HepG2 (cell line): ENCODE results near the gene LLGL1. TPM values are rescaled to one million over a fixed set of nuclear protein-coding genes. Genes with fewer than 3 reads are reported as not detected.
A peak's percentile ranks its signal among the peaks of the same experiment; 100 is the strongest.

Source experiments
- BORCS8-MEF2B ChIP-seq: sonication (generic); formaldehyde crosslinking; IDR thresholded peaks from 2 replicates; pipeline ENCODE4 v1.8.0; 2022; ENCODE audit warnings: mild to moderate bottlenecking, missing genetic modification reagents
- DNMT1 ChIP-seq: sonication (generic); formaldehyde crosslinking; IDR thresholded peaks from 2 replicates; pipeline ENCODE4 v1.5.1; 2020; ENCODE audit warnings: mild to moderate bottlenecking, missing genetic modification reagents
- IKZF1 ChIP-seq: fragments of 450-650 bp; IDR thresholded peaks from 2 replicates; pipeline ENCODE4 v1.7.1; 2016
- LCORL ChIP-seq, 2 experiments: fragments of 450-650 bp in 1 of 2; sonication (generic) in 1 of 2; formaldehyde crosslinking in 1 of 2; IDR thresholded peaks; 2 replicates each; pipeline versions ENCODE4 v1.5.0 to v1.6.1; 2017 to 2020; ENCODE audit warnings: antibody characterized with exemption in 1 of 2, missing genetic modification reagents in 1 of 2
- TAF1 ChIP-seq: sonication (generic); formaldehyde crosslinking; IDR thresholded peaks from 2 replicates; pipeline ENCODE4 v1.4.0; 2020; ENCODE audit warnings: missing genetic modification reagents
- TAF15 ChIP-seq: fragments of 200-400 bp; formaldehyde crosslinking; IDR thresholded peaks from one replicate; pipeline ENCODE4 v1.6.1; 2018; ENCODE audit warnings: mild to moderate bottlenecking, low read depth, low read length; ENCODE audit not compliant: poor library complexity, severe bottlenecking
- U2AF2 ChIP-seq: fragments of 200-400 bp; formaldehyde crosslinking; IDR thresholded peaks from 2 replicates; pipeline ENCODE4 v1.6.1; 2017; ENCODE audit warnings: low read depth, mild to moderate bottlenecking, low read length
- ZNF841 ChIP-seq: sonication (generic); formaldehyde crosslinking; IDR thresholded peaks from 2 replicates; pipeline ENCODE4 v1.8.1; 2023; ENCODE audit warnings: missing genetic modification reagents, borderline replicate concordance
- polyA plus RNA-seq, 8 experiments: library from polyadenylated mRNA; depleted of rRNA in 3 of 8; stranded (reverse) in 7 of 8; unstranded in 1 of 8; fragments of >200 nt; fragmentation: Illumina TruSeq in 4 of 8; extraction: Trizol in 4 of 8; gene quantifications; 2 replicates each; pipeline versions ENCODE4 v1.2.1 to v1.2.3, GENCODE V29; 2011 to 2016; ENCODE audit warnings: low read depth in 4 of 8, missing spikeins in 1 of 8, mixed read lengths in 1 of 8; ENCODE audit not compliant: insufficient read depth in 1 of 8
- total RNA-seq, 5 experiments: library from RNA; depleted of rRNA; stranded (reverse); fragments of >200 nt; fragmentation: Illumina TruSeq; extraction: Trizol; gene quantifications; 2 replicates each; pipeline ENCODE4 v1.2.3, GENCODE V29; 2016; ENCODE audit warnings: low read depth in 1 of 5
- TF ChIP-seq, protein P1 (sequence below): sonication (generic); formaldehyde crosslinking; IDR thresholded peaks from 2 replicates; pipeline ENCODE4 v1.4.0; 2020; ENCODE audit warnings: missing genetic modification reagents
- TF ChIP-seq, protein P2 (sequence below): sonication (generic); formaldehyde crosslinking; IDR thresholded peaks from 2 replicates; pipeline ENCODE4 v1.8.0; 2022; ENCODE audit warnings: mild to moderate bottlenecking, missing genetic modification reagents, moderate library complexity
- TF ChIP-seq, protein P3 (sequence below): sonication (generic); formaldehyde crosslinking; IDR thresholded peaks from 2 replicates; pipeline ENCODE4 v1.5.0; 2020; ENCODE audit warnings: mild to moderate bottlenecking, missing genetic modification reagents
- TF ChIP-seq, protein P4 (sequence below): sonication (generic); formaldehyde crosslinking; IDR thresholded peaks from 2 replicates; pipeline ENCODE4 v1.4.0; 2020; ENCODE audit warnings: mild to moderate bottlenecking, missing genetic modification reagents
- TF ChIP-seq, protein P5 (sequence below): sonication (generic); formaldehyde crosslinking; IDR thresholded peaks from 2 replicates; pipeline ENCODE4 v1.4.0; 2020; ENCODE audit warnings: mild to moderate bottlenecking, missing genetic modification reagents

The LLGL1 gene
- total and polyA plus RNA-seq, 2 of the 13 experiments (the other 11 are each of a cell fraction or from before 2014, with no cell fraction given), result 15.0 to 15.3 TPM

DNA sequence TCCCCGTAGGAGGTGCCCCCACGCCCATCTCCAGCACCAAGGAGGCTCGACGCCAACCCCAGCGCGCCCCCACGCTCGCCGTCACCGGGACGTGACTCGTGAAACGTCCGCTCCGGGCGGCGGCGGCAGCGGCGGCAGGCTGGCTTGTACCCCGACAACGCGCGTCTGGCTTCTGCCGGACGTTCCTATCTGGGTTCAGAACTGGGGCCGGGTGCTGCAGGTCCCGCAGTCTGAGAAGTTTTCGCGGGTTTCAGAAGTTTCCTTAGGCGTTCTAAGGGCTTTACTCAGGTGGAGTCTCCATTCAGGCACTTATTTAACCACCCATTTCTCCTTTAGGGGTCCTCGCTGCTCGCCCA lies 42.5 kb upstream of the LLGL1 start (continued):
- TF ChIP-seq, protein P1, sequence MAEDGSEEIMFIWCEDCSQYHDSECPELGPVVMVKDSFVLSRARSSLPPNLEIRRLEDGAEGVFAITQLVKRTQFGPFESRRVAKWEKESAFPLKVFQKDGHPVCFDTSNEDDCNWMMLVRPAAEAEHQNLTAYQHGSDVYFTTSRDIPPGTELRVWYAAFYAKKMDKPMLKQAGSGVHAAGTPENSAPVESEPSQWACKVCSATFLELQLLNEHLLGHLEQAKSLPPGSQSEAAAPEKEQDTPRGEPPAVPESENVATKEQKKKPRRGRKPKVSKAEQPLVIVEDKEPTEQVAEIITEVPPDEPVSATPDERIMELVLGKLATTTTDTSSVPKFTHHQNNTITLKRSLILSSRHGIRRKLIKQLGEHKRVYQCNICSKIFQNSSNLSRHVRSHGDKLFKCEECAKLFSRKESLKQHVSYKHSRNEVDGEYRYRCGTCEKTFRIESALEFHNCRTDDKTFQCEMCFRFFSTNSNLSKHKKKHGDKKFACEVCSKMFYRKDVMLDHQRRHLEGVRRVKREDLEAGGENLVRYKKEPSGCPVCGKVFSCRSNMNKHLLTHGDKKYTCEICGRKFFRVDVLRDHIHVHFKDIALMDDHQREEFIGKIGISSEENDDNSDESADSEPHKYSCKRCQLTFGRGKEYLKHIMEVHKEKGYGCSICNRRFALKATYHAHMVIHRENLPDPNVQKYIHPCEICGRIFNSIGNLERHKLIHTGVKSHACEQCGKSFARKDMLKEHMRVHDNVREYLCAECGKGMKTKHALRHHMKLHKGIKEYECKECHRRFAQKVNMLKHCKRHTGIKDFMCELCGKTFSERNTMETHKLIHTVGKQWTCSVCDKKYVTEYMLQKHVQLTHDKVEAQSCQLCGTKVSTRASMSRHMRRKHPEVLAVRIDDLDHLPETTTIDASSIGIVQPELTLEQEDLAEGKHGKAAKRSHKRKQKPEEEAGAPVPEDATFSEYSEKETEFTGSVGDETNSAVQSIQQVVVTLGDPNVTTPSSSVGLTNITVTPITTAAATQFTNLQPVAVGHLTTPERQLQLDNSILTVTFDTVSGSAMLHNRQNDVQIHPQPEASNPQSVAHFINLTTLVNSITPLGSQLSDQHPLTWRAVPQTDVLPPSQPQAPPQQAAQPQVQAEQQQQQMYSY, result no peak
- TF ChIP-seq ZNF841, result no peak; the same call in 1 of the 2 replicates
- TF ChIP-seq, protein P2, sequence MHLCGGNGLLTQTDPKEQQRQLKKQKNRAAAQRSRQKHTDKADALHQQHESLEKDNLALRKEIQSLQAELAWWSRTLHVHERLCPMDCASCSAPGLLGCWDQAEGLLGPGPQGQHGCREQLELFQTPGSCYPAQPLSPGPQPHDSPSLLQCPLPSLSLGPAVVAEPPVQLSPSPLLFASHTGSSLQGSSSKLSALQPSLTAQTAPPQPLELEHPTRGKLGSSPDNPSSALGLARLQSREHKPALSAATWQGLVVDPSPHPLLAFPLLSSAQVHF (CRISPR knock-in tag), result no peak; the same call in 1 of the 2 replicates
- no peak for TF ChIP-seq LCORL (IDR thresholded peaks at IDR 0.05)
- no peak for TF ChIP-seq LCORL (CRISPR knock-in tag; IDR thresholded peaks at IDR 0.05)
- TF ChIP-seq, protein P3, sequence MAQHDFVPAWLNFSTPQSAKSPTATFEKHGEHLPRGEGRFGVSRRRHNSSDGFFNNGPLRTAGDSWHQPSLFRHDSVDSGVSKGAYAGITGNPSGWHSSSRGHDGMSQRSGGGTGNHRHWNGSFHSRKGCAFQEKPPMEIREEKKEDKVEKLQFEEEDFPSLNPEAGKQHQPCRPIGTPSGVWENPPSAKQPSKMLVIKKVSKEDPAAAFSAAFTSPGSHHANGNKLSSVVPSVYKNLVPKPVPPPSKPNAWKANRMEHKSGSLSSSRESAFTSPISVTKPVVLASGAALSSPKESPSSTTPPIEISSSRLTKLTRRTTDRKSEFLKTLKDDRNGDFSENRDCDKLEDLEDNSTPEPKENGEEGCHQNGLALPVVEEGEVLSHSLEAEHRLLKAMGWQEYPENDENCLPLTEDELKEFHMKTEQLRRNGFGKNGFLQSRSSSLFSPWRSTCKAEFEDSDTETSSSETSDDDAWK, result no peak
- TF ChIP-seq, protein P4, sequence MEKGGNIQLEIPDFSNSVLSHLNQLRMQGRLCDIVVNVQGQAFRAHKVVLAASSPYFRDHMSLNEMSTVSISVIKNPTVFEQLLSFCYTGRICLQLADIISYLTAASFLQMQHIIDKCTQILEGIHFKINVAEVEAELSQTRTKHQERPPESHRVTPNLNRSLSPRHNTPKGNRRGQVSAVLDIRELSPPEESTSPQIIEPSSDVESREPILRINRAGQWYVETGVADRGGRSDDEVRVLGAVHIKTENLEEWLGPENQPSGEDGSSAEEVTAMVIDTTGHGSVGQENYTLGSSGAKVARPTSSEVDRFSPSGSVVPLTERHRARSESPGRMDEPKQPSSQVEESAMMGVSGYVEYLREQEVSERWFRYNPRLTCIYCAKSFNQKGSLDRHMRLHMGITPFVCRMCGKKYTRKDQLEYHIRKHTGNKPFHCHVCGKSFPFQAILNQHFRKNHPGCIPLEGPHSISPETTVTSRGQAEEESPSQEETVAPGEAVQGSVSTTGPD (CRISPR knock-in tag), result no peak
- TF ChIP-seq TAF15, result no peak
- TF ChIP-seq, protein P5, sequence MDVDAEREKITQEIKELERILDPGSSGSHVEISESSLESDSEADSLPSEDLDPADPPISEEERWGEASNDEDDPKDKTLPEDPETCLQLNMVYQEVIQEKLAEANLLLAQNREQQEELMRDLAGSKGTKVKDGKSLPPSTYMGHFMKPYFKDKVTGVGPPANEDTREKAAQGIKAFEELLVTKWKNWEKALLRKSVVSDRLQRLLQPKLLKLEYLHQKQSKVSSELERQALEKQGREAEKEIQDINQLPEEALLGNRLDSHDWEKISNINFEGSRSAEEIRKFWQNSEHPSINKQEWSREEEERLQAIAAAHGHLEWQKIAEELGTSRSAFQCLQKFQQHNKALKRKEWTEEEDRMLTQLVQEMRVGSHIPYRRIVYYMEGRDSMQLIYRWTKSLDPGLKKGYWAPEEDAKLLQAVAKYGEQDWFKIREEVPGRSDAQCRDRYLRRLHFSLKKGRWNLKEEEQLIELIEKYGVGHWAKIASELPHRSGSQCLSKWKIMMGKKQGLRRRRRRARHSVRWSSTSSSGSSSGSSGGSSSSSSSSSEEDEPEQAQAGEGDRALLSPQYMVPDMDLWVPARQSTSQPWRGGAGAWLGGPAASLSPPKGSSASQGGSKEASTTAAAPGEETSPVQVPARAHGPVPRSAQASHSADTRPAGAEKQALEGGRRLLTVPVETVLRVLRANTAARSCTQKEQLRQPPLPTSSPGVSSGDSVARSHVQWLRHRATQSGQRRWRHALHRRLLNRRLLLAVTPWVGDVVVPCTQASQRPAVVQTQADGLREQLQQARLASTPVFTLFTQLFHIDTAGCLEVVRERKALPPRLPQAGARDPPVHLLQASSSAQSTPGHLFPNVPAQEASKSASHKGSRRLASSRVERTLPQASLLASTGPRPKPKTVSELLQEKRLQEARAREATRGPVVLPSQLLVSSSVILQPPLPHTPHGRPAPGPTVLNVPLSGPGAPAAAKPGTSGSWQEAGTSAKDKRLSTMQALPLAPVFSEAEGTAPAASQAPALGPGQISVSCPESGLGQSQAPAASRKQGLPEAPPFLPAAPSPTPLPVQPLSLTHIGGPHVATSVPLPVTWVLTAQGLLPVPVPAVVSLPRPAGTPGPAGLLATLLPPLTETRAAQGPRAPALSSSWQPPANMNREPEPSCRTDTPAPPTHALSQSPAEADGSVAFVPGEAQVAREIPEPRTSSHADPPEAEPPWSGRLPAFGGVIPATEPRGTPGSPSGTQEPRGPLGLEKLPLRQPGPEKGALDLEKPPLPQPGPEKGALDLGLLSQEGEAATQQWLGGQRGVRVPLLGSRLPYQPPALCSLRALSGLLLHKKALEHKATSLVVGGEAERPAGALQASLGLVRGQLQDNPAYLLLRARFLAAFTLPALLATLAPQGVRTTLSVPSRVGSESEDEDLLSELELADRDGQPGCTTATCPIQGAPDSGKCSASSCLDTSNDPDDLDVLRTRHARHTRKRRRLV (CRISPR knock-in tag), result peak; percentile 98
- no peak; the same call in 1 of the 2 replicates for TF ChIP-seq BORCS8-MEF2B
- TF ChIP-seq U2AF2, result no peak
- TF ChIP-seq TAF1 (CRISPR knock-in tag), result peak; percentile 83
- 0 out of 2 replicates have a peak, but pooled peaks have one; percentile 52 for TF ChIP-seq DNMT1 (CRISPR knock-in tag)
- TF ChIP-seq IKZF1, result no peak
